Right lobe of liver (tissue), 4 donors: ENCODE data around the gene WBP2.

Experiments
- POLR2A ChIP-seq: fragments of 450-650 bp; IDR thresholded peaks from one replicate; pipeline ENCODE4 v1.6.1; 2017; ENCODE audit warnings: antibody characterized with exemption, mild to moderate bottlenecking
- TF ChIP-seq, protein P1 (sequence below), 4 donors: fragments of 200-600 bp in 3 of 4; fragments of 450-650 bp in 1 of 4; IDR thresholded peaks; one replicate each; pipeline versions ENCODE4 v1.5.1 to v1.8.0; 2016 to 2022; ENCODE audit warnings: antibody characterized with exemption in 4 of 4, mild to moderate bottlenecking in 2 of 4
- donor health status: DM: no; HTN: no; CAD: no.
- donor health status: DM: no; HTN: no; CAD: no.
- donor health status: DM: no; HTN: yes; CAD: no.

DNA sequence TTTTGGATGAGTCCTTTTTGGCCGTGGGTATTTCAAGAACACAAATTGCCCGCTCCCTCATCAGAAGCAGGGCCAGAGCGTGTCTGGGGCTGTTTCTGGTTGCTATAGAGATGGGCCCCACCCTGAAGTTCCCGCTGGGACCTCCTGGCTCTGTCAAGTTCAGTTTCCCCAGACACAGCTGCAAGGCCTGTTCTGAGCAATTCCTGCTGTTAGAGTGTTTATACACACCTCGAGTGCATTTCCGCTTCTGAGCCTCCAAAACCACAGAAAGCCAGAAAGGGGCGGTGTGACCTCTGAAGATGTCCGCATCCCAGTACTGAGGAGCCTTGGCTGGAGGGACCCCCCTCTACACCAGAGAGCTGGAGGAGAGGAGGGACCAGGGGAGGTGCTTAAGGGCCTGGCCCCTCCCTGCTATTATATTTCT is 9.3 kb upstream of the WBP2 start:
- TF ChIP-seq, protein P1, sequence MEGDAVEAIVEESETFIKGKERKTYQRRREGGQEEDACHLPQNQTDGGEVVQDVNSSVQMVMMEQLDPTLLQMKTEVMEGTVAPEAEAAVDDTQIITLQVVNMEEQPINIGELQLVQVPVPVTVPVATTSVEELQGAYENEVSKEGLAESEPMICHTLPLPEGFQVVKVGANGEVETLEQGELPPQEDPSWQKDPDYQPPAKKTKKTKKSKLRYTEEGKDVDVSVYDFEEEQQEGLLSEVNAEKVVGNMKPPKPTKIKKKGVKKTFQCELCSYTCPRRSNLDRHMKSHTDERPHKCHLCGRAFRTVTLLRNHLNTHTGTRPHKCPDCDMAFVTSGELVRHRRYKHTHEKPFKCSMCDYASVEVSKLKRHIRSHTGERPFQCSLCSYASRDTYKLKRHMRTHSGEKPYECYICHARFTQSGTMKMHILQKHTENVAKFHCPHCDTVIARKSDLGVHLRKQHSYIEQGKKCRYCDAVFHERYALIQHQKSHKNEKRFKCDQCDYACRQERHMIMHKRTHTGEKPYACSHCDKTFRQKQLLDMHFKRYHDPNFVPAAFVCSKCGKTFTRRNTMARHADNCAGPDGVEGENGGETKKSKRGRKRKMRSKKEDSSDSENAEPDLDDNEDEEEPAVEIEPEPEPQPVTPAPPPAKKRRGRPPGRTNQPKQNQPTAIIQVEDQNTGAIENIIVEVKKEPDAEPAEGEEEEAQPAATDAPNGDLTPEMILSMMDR (IDR thresholded peaks at IDR 0.05): no peak
- TF ChIP-seq POLR2A: no peak
